HG03196 (cell line): ENCODE measurements around the gene ZNF280B.
"Not testable (repeated sequence)": the region's sequence is repeated elsewhere in the genome, so short reads cannot be mapped to it uniquely, and the experiment has no call there.

Experiments
- ATAC-seq: cut with Tn5 transposase; IDR thresholded peaks from one replicate; pipeline ENCODE4 v1.9.1; 2021; ENCODE audit not compliant: unreplicated experiment

ZNF280B gene

GRCh38 chr22:22512951-22513350 lies 4.4 kb upstream of the ZNF280B start:
- ATAC-seq, result no peak

DNA sequence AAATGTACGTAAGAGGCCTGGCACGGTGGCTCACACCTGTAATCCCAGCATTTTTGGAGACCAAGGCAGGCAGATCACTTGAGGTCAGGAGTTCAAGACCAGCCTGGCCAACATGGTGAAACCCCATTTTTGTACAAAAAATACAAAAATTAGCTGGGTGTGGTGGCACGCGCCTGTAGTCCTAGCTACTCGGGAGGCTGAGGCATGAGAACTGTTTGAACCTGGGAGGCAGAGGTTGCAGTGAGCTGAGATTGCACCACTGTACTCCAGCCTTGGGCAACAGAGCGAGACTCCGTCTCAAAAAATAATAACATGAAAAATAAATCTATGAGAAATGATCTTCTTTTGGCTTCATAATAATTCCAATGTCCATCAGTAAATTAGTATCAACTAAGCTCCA lies 2.3 kb upstream of the ZNF280B start:
- not testable (repeated sequence) for ATAC-seq

DNA sequence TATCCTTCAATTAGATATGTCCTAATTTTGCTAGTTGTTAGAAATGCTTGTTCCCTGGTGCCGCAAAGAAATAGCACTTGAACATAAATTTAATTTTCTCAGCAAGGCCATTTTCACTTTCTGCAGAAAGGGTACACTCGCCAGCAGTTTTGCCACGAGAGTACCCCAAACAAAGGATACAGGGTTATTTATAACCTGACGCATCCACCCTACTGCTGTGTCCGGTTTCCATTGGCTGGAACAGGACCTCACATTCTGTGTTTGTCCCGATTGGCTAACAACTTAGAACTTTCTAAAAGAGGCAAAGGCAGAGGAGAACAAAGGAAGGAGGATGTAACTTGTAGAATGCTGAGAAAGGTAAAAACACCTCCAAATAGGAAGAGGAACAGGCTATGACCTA lies 1.4 kb upstream of the ZNF280B start:
- not testable (repeated sequence) for ATAC-seq

GRCh38 chr22:22507743-22508273 lies 734 bp downstream of the ZNF280B start:
- no peak for ATAC-seq

DNA sequence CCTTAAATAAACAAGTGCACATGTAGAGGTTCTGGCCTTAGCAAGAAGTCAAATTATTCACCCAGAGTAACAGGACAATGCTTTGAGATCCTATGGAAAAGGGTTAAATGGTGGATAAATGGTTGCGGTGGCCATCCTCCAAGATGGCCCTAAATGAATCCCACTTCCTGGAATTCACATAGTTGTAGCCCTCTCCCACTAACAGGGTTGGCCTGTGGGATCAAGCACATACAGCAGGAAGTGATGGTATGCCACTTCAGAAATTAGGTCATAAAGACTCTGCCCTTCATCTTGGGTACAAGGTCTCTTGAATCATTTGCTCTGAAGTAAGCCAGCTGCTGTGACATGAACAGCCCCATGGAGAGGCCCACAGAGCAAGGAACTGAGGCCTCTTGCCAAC lies 1.8 kb downstream of the ZNF280B start:
- ATAC-seq, result no peak

- ATAC-seq, result no peak
Measured at GRCh38 chr22:22498267-22498666, 10.3 kb downstream of the ZNF280B start.

DNA sequence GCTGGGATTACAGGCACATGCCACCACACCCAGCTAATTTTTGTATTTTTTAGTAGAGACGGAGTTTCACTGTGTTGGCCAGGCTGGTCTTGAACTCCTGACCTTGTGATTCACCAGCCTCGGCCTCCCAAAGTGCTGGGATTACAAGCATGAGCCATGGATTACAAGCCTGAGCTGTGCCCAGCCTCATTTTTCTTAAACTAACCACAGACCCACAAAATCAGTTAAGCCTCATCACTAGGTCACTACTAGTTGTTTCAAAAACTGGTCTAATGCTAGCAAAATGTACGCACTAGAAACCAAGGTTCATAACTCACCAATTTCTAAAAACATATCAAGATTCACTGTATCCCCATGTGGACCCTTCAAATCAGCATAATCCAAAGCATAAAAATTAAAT lies 17.0 kb downstream of the ZNF280B start:
- ATAC-seq, result not testable (repeated sequence)

- ATAC-seq, result no peak
Measured at GRCh38 chr22:22488736-22489135, 19.8 kb downstream of the ZNF280B start.

DNA sequence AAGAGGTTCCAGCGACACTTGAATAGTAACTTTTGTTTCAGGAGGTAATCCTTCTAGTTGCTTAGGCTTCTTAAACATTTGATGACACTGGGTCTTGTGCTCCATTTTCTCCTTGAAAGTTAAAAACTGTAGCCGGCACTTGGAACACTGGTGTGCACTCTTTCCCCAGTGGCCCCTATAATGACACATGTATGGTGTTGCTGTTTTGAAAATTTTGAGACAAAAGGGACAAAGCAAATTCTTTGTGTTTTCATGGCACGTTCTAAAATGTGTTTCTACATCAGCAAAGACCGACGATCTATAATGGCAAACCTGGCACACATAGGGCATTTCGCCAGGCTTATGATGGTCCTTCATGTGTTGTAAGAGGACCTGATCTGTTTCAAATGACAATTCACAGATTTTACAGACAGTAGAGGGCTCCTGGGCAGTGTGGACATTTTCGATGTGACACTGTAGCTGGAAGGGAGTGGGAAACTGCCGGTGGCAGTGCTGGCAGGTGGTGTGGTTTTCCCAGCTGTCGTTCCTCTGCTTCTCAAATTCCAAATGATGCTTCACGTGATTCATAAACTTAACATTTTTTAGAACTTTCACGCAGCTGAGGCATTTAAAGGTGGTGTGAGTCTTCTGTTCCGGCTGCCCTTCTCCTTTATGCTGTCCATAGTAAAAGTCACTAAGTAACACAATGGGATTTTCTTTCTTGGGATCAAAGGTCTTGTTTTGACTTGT lies 20.5 kb downstream of the ZNF280B start:
- no peak for ATAC-seq

DNA sequence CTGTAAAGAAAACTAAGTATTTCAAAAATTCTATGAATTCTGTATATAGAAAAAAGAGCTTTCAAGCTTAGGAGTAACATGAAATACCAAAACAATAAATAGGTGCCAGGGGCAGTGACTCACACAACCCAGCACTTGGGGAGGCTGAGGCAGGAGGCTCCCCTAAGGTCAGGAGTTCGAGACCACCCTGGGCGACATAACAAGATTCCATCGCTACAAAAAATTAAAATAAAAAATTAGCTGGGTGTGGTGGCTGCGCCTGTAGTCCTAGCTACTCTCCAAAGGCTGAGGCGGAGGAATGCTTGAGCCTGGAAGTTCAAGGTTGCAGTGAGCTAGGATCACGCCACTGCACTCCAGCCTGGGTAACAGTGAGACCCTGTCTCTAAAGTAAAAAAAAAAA lies 21.5 kb downstream of the ZNF280B start:
- no peak for ATAC-seq

GRCh38 chr22:22486132-22486899 lies 22.2 kb downstream of the ZNF280B start:
- no peak for ATAC-seq

- no peak for ATAC-seq
Measured at GRCh38 chr22:22485524-22485923, 23.0 kb downstream of the ZNF280B start.

DNA sequence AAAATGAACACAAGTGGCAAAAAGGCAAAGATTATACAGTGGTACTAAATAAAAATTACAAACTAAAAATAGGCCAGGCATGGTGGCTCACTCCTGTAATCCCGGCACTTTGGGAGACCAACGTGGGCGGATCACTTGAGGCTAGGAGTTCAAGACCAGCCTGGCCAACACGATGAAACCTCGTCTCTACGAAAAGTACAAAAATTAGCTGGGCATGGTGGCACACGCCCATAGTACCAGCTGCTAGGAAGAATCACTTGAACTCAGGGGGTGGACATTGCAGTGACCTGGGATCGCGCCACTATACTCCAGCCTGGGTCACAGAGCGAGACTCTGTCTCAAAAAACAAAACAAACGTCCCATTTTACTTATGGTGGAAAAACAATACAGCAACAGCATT lies 24.5 kb downstream of the ZNF280B start:
- no peak for ATAC-seq

DNA sequence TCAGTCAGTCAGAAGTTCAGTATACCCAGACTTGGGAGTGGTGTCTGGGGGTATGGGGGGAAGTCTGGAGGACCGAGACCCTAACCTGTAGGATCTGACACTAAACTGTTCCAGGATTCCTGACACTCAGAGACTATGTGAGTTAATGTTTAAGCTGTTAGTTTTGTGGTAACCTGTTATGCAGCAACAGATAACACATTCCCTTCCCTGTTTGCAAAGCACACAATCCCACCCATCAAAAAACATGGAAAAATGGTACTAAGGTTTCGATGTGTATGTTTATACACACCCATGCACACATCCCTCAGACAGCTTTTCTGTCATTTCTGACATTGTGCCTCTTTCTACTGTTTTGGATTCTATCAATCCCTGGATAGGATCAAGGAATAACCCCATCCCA lies 27.6 kb downstream of the ZNF280B start:
- ATAC-seq, result no peak

DNA sequence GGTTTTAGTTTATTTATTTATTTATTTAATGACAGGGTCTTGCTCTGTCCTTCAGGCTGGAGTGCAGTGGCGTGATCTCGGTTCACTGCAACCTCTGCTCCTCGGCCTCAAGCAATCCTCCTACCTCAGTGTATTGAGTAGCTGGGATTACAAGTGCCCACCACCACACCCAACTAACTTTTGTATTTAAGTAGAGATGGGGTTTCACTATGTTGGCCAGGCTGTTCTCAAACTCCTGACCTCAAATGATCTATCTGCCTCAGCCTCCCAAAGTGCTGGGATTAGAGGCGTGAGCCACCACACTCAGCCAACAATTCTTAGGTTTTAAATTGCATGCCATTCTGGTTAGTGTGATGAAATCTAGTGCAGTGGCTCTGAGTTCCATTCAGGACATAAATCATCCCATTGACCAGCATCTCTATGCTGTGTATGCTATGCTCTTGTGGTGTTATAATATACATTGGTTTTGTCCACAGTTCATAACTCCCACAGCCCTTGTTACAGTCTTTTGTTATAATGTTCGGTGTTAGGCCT lies 28.5 kb downstream of the ZNF280B start:
- ATAC-seq, result no peak

DNA sequence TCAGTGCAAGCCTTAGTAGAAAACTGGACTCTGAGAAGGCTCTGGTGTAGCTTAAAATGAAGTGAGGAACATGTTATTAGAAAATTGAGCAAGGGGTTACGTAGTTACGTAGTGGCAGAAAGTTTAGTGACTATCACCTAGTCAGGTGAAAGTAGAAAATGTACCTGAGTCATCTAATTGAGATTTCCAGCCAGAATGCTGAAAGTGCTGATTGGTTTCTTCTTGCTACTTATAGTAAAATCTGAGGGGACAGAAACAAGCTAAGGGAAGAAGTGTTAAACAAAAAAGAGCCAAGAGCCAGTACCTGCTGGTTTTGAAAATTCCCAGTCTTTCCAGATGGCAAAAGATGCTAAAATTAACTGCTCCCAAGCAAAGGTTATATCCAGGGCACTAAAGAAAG lies 29.4 kb downstream of the ZNF280B start:
- ATAC-seq, result no peak

- ATAC-seq, result no peak
Measured at GRCh38 chr22:22478470-22478869, 30.1 kb downstream of the ZNF280B start.

DNA sequence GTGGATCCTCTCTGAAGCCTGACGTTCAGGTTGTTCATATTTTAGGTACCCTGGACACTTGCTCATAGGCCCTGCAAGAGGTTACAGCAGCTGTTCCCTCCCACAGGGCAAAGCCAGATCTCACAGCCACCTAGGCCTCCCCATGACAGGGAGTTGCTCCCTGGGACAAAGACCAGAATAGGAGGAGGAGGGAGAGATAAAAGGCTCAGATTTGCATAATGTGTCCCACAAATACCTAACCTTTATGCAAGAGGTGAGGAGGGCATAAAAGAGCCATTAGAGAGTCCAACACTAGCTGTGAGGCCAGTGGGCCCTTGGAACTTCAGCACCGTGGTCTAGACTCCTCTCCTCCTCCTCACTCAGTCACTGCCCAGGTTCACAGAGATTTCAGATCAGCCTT lies 33.8 kb downstream of the ZNF280B start:
- no peak for ATAC-seq

DNA sequence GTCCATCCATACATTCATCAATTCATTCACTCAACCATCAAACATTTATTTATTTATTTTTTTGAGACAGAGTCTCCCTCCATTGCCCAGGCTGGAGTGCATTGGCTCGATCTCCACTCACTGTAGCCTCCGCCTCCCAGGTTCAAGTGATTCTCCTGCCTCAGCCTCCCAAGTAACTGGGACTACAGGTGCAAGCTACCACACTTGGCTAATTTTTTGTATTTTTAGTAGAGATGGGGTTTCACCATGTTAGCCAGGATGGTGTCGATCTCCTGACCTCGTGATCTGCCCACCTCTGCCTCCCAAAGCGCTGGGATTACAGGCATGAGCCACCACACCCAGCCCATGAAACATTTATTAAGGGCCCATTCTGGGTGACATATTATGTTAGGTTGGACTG lies 37.4 kb downstream of the ZNF280B start:
- ATAC-seq, result not testable (repeated sequence)

DNA sequence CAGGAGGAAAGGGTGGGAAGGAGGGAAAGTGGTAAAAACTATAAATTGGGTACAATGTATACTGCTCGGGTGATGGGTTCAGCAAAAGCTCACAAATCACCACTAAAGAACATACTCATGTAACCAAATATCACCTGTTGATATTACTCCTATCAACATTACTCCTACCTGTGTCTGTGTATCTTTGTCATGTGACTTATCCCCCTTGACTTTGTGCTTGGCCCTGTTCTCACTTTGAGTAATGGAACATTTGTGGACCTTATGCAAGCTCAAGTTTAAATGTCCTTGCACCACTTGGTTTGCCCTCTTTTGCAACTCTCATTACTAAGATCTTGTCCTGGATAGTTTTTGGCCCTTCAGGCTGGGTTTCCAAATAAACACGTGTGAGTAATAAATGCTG lies 39.0 kb downstream of the ZNF280B start:
- no peak for ATAC-seq

DNA sequence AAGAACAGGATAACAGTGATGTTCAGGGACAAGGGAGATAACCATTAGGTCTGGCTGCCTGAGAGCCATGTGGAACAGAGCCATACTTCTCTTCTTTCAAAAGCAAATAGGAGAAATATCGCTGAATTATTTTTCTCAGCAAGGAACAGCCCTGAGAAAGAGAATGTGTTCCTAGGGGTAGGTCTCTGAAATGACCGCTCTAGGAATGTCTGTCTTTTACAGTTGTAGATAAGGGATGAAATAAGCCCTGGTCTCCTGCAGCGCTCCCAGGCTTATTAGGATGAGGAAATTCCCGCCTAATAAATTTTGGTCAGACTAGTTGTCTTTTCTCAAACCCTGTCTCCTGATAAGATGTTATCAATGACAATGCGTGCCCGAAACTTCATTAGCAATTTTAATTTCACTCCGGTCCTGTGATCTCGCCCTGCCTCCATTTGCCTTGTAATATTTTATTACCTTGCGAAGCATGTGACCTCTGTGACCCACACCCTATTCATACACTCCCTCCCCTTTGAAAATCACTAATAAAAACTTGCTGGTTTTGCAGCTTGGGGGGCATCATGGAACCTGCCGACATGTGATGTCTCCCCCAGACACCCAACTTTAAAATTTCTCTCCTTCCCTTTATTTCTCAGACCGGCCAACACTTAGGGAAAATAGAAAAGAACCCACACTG lies 39.6 kb downstream of the ZNF280B start:
- ATAC-seq, result not testable (repeated sequence)
